Measurements from ENCODE around the gene DHX9.

- TF ChIP-seq CTCF (IDR thresholded peaks at IDR 0.05) (no peak), POLR2A (IDR thresholded peaks at IDR 0.05) (no peak)
Observed at GRCh38 chr1:182888736-182889531, 49.8 kb downstream of the DHX9 start.

All from lower leg skin (tissue), 3 donors.